IPS DF 6.9 (cell line): ENCODE measurements around the gene CLECL1.
"Not testable (repeated sequence)": the region's sequence is repeated elsewhere in the genome, so short reads cannot be mapped to it uniquely, and the experiment has no call there.

Experiments
- DNase-seq: peaks from one replicate; pipeline ENCODE4 v3.0.0-alpha.2; 2013; ENCODE audit warnings: low read depth, low spot score
- H3K27ac ChIP-seq: one replicate; pipeline ENCODE4 v1.5.1; 2013; ENCODE audit warnings: low read length, control low read depth
- H3K27me3 ChIP-seq: 2 replicates; pipeline ENCODE4 v1.6.1; 2013; ENCODE audit warnings: mild to moderate bottlenecking, low read length; ENCODE audit not compliant: control insufficient read depth, insufficient read depth
- H3K36me3 ChIP-seq: 2 replicates; pipeline ENCODE4 v1.6.1; 2013; ENCODE audit warnings: low read length; ENCODE audit not compliant: control insufficient read depth, insufficient read depth
- H3K4me1 ChIP-seq: 2 replicates; pipeline ENCODE4 v1.6.1; 2013; ENCODE audit warnings: low read length; ENCODE audit not compliant: control insufficient read depth, insufficient read depth
- H3K4me3 ChIP-seq: 2 replicates; pipeline ENCODE4 v1.5.1; 2013; ENCODE audit warnings: mild to moderate bottlenecking, low read length
- H3K9me3 ChIP-seq: 2 replicates; pipeline ENCODE4 v1.6.1; 2013; ENCODE audit warnings: low read length, inconsistent platforms; ENCODE audit not compliant: control insufficient read depth, insufficient read depth
- WGBS: extraction: QIAGEN DNeasy Blood & Tissue Kit; methylation state at CpG from one replicate; pipeline ENCODE4 v1.1.7; 2013; ENCODE audit warnings: mixed read lengths, missing lambda C conversion rate; ENCODE audit not compliant: insufficient read length, insufficient coverage; 5-methylcytosine and 5-hydroxymethylcytosine counted together

Gene CLECL1

GRCh38 chr12:9721394-9722092 is 11.4 kb downstream of the CLECL1 start:
- Histone ChIP-seq H3K36me3 (no peaks in the 10 kb centered on the region), H3K27me3 (no peaks in the 10 kb centered on the region), H3K4me3 (no peak overlapping the region), H3K4me1 (no peaks in the 10 kb centered on the region), H3K9me3 (no peaks in the 10 kb centered on the region), H3K27ac (no peak overlapping the region)
- no peak for DNase-seq
- no CpG with 5 or more reads among the region's 5 CpGs for WGBS

DNA sequence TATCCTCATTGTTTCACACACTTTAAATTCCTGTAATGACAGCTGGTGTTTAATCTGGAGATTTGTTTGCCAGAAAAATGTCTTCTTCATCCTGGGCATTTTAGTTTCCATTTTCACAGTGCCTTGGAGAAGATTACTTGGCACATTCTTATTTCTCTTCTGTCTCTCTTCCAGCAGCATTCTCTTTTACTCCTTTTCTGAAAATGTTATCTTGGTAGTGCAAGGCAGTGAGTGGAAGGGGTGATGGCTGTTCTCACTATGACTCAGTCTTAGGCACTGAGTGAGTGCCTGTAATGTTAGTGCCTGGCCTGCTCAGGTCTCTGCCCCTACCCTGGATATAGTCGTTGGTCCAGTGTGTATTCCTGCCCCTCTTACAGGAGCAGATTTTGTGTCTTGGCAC is 13.1 kb downstream of the CLECL1 start:
- DNase-seq = no peak
- Histone ChIP-seq H3K4me1 (no peaks in the 10 kb centered on the region), H3K4me3 (no peak overlapping the region), H3K36me3 (no peaks in the 10 kb centered on the region), H3K27ac (no peak overlapping the region), H3K27me3 (no peaks in the 10 kb centered on the region), H3K9me3 (no peaks in the 10 kb centered on the region)
- WGBS = no CpG with 5 or more reads among the region's 1 CpG

- no peaks in the 10 kb centered on the region for H3K9me3 ChIP-seq
- H3K36me3 ChIP-seq = no peaks in the 10 kb centered on the region
- no peaks in the 10 kb centered on the region for H3K27me3 ChIP-seq
- DNase-seq = no peak
- H3K4me3 ChIP-seq = no peak overlapping the region
- WGBS = no CpG with 5 or more reads among the region's 7 CpGs
- H3K4me1 ChIP-seq = no peaks in the 10 kb centered on the region
- H3K27ac ChIP-seq = no peak overlapping the region
These were observed 13.9 kb downstream of the CLECL1 start for GRCh38 chr12:9718968-9719367.

- H3K4me1 ChIP-seq = no peaks in the 10 kb centered on the region
- DNase-seq = no peak
- H3K36me3 ChIP-seq = no peaks in the 10 kb centered on the region
- no peak overlapping the region for H3K27ac ChIP-seq
- H3K4me3 ChIP-seq = no peak overlapping the region
- no peaks in the 10 kb centered on the region for H3K27me3 ChIP-seq
- no peaks in the 10 kb centered on the region for H3K9me3 ChIP-seq
- WGBS = no CpG with 5 or more reads among the region's 15 CpGs
These were observed 15.6 kb downstream of the CLECL1 start for GRCh38 chr12:9717070-9717925.

DNA sequence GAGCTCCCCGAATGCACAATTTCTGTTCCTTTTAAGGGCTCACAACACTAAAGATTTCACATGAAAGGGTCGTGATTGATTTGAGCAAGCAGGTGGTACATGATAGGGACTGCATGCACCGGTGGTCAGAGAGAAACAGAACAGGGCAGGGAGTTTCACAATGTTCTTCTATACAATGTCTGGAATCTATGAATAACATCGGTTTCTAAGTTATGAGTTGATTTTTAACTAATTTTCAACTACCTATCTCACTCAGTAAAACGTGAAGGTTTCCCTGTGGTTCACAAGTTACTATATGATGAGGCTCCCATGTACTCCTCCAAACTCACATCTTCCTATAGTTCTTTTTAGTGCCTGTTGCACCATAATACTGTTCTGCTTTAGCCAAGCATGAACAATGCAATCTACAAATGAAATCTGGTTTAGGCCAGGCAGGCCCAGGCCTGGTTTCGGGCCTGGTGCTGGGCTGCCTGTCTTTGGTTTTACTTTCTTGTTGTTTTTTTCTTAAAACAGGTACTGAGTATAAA is 19.8 kb downstream of the CLECL1 start:
- H3K27me3 ChIP-seq, H3K36me3 ChIP-seq, H3K9me3 ChIP-seq, H3K27ac ChIP-seq, H3K4me3 ChIP-seq, H3K4me1 ChIP-seq, DNase-seq: not testable (repeated sequence)
- no CpG with 5 or more reads among the region's 6 CpGs for WGBS

GRCh38 chr12:9711664-9712063 is 21.2 kb downstream of the CLECL1 start:
- no peaks in the 10 kb centered on the region for H3K36me3 ChIP-seq
- H3K4me1 ChIP-seq = no peaks in the 10 kb centered on the region
- H3K27ac ChIP-seq = no peak overlapping the region
- no peak for DNase-seq
- WGBS = 100% methylated on average over 1 of the region's 1 CpG
- no peaks in the 10 kb centered on the region for H3K27me3 ChIP-seq
- no peaks in the 10 kb centered on the region for H3K9me3 ChIP-seq
- no peak overlapping the region for H3K4me3 ChIP-seq

DNA sequence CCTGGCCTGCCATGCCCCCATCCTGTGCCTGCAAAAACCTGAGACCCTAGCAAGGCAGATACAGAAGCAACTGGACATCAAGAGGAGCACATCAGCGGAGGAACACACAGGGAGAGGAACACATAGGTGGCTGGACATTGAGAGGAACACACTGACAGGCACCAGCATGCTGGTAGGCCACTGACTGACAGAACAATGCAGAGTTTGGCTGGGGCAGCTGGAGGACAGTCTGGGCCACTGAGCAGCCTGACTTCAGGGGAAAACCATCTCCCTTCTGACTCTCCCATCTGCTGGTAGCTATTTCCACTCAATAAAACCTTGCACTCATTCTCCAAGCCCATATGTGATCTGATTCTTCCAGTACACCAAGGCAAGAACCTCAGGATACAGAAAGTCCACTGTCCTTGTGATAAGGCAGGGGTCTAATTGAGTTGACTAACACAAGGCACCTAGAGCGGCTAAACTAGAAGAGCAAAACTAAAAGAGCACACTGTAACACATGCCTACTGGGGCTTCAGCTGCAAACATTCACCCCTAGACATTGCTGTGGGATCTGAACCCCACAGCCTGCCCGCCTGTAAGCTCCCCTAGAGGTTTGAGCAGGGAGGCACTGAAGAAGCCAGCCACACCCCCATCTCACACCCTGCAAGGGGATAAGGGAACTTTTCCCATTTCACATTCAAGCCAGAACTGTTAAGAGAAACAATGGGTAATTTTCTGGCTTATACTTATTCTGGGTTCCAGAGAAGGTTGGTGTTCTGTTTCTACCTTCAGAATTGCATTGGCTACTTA is 22.1 kb downstream of the CLECL1 start:
- no CpG with 5 or more reads among the region's 3 CpGs for WGBS

DNA sequence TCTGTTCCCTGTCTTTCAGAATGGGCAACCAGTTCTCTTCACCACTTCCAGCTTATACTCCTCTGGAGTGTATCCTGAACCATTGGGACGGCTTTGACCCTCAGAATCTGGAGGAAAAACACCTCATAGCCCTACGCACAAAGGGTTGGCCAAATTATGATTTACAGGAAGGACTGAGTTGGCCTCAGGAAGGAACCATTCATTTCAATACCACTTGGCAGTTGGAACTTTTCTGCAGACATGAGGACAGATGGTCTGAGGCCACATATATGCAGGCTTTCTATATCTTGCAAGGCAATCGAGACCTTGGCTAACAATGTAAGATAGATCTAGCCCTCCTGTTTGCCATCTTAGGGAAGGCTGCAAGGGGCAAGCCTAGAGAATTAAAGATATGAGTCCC is 24.0 kb downstream of the CLECL1 start:
- no CpG with 5 or more reads among the region's 3 CpGs for WGBS
- no peaks in the 10 kb centered on the region for H3K36me3 ChIP-seq
- H3K27ac ChIP-seq = no peak overlapping the region
- no peaks in the 10 kb centered on the region for H3K27me3 ChIP-seq
- DNase-seq = no peak
- H3K4me1 ChIP-seq = no peaks in the 10 kb centered on the region
- H3K4me3 ChIP-seq = no peak overlapping the region
- H3K9me3 ChIP-seq = no peaks in the 10 kb centered on the region

More for the DNA sequence above, 22.1 kb downstream of the CLECL1 start:
- Histone ChIP-seq H3K4me3 (no peak overlapping the region), H3K27ac (no peak overlapping the region), H3K27me3 (no peaks in the 10 kb centered on the region), H3K9me3 (no peaks in the 10 kb centered on the region), H3K36me3 (no peaks in the 10 kb centered on the region), H3K4me1 (no peaks in the 10 kb centered on the region)
- no peak for DNase-seq

DNA sequence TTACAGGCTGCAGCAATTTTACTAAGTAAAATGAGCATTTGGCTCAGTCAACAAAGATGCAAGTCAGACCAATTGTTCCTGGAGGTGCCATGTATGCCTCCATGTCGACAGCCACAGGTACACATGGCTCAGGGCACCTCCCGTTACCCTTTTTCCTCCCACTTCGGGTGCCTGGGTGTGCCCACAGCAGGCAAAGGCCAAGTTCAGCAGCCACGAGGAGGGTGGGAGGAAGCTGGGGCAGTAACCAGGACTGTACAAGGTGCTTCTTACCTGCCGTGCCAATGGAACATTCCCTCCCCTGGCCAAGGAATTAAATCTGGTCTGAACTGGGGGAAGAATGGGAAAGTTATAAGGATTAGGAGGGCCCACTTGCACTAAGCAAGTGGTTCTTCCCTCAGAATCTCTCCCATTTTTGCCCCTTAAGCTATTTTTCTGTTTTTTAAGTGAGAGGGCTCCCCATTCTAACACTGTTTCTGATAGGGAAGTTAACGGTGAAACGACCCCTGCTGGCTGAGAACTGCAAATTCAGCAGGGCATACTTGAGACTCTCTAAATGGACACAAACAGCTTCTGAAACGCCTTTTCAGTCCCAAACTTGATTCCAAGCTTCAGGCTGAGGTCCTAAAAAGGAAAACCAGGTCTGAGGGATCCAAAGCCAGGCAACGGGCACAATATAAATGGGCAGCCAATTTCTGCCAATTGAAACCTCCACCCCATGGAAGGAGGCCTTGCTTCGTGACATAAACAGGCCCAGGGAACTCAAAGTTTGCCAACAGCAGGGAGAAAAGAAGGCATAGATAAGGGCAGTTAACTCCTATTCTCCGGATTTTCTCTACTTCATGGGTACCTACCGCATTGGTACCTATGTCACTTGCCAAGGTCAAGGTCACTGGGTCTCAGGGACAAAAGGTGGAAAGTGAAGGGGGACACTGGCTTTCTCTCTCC is 24.8 kb downstream of the CLECL1 start:
- H3K4me3 ChIP-seq = no peak overlapping the region
- no peaks in the 10 kb centered on the region for H3K4me1 ChIP-seq
- H3K36me3 ChIP-seq = no peaks in the 10 kb centered on the region
- H3K27me3 ChIP-seq = no peaks in the 10 kb centered on the region
- no CpG with 5 or more reads among the region's 12 CpGs for WGBS
- H3K27ac ChIP-seq = no peak overlapping the region
- no peaks in the 10 kb centered on the region for H3K9me3 ChIP-seq
- peak; percentile 54 for DNase-seq
